H1 (cell line): ENCODE measurements around the gene DCBLD2. TPM values are rescaled to one million over a fixed set of nuclear protein-coding genes. Genes with fewer than 3 reads are reported as not detected.

ENCODE experiments used
- CTCF ChIA-PET: fragments of 300-600 bp; sonication (Branson Sonifier 250); formaldehyde crosslinking; loops from one replicate; lab custom pipeline; 2021; ENCODE audit not compliant: partially characterized antibody; lab: Charles Lee
- POLR2A ChIA-PET: fragments of 300-600 bp; sonication (Branson Sonifier 250); formaldehyde crosslinking; loops from one replicate; lab custom pipeline; 2021; ENCODE audit warnings: inconsistent platforms; ENCODE audit not compliant: partially characterized antibody; lab: Charles Lee
- DNase-seq, 2 experiments: peaks; one replicate each; pipeline versions ENCODE4 v3.0.0 to v3.0.0-alpha.2; 2010 to 2022; ENCODE audit warnings: low spot score in 2 of 2, low read depth in 1 of 2, mixed read lengths in 1 of 2
- FAIRE-seq: peaks from 2 replicates; lab custom pipeline; 2011; peaks lifted over from hg19 to GRCh38; lab: Jason Lieb, UNC
- H2AFZ ChIP-seq: 2 replicates; pipeline ENCODE4 v1.8.1; 2012; ENCODE audit warnings: low read length, inconsistent platforms
- H2AK5ac ChIP-seq: 2 replicates; pipeline ENCODE4 v1.6.1; 2013; ENCODE audit warnings: low read depth, low read length
- H2BK120ac ChIP-seq: replicated peaks from 2 replicates; pipeline ENCODE3; 2013; ENCODE audit warnings: low read depth, low read length, inconsistent platforms
- H2BK12ac ChIP-seq: 2 replicates; pipeline ENCODE4 v1.6.1; 2013; ENCODE audit warnings: low read depth, low read length
- H2BK15ac ChIP-seq: 2 replicates; pipeline ENCODE4 v1.6.1; 2013; ENCODE audit warnings: low read length
- H2BK20ac ChIP-seq: 2 replicates; pipeline ENCODE4 v1.6.1; 2013; ENCODE audit warnings: low read length
- H2BK5ac ChIP-seq: 2 replicates; pipeline ENCODE4 v1.6.1; 2013; ENCODE audit warnings: low read depth, low read length
- H3K14ac ChIP-seq: 2 replicates; pipeline ENCODE4 v1.6.1; 2013; ENCODE audit warnings: inconsistent platforms; ENCODE audit not compliant: insufficient read length
- H3K18ac ChIP-seq: 2 replicates; pipeline ENCODE4 v1.6.1; 2013; ENCODE audit warnings: low read length; ENCODE audit errors: extremely low read depth
- H3K23ac ChIP-seq: 2 replicates; pipeline ENCODE4 v1.6.1; 2013; ENCODE audit warnings: inconsistent platforms; ENCODE audit not compliant: insufficient read length
- H3K23me2 ChIP-seq: 2 replicates; pipeline ENCODE4 v1.6.1; 2013; ENCODE audit warnings: low read depth, low read length
- H3K27ac ChIP-seq: 2 replicates; pipeline ENCODE4 v1.6.1; 2011; ENCODE audit warnings: low read depth, low read length, inconsistent platforms
- H3K27me3 ChIP-seq, 4 experiments: replicated peaks in 1 of 4; 1 replicate in 1 of 4; 2 replicates in 3 of 4; pipeline versions ENCODE4 v1.6.1 to v1.8.1; 2011 to 2013; ENCODE audit warnings: low read length in 3 of 4, mild to moderate bottlenecking in 3 of 4, inconsistent platforms in 2 of 4, mixed read lengths in 2 of 4, moderate library complexity in 1 of 4; ENCODE audit not compliant: control insufficient read depth in 3 of 4, insufficient read depth in 3 of 4; ENCODE audit errors: extremely low read depth in 1 of 4
- H3K36me3 ChIP-seq, 4 experiments: 2 replicates each; pipeline versions ENCODE4 v1.6.1 to v1.8.1; 2011 to 2013; ENCODE audit warnings: mild to moderate bottlenecking in 4 of 4, low read length in 3 of 4, moderate library complexity in 2 of 4, control low read depth in 1 of 4, inconsistent platforms in 1 of 4; ENCODE audit not compliant: insufficient read depth in 4 of 4, control insufficient read depth in 2 of 4
- H3K4ac ChIP-seq: replicated peaks from 2 replicates; pipeline ENCODE3; 2013; ENCODE audit warnings: low read length, low read depth, mixed read lengths, inconsistent platforms; ENCODE audit not compliant: insufficient read length
- H3K4me1 ChIP-seq, 4 experiments: replicated peaks in 1 of 4; 1 replicate in 1 of 4; 2 replicates in 3 of 4; pipeline versions ENCODE4 v1.6.1 to v1.8.1; 2011 to 2013; ENCODE audit warnings: low read length in 3 of 4, inconsistent platforms in 2 of 4, mixed read lengths in 1 of 4; ENCODE audit not compliant: insufficient read depth in 4 of 4, control insufficient read depth in 3 of 4
- H3K4me2 ChIP-seq, 2 experiments: 2 replicates each; pipeline versions ENCODE4 v1.6.1 to v1.8.1; 2011 to 2013; ENCODE audit warnings: low read depth in 2 of 2, low read length in 2 of 2, control low read depth in 1 of 2, inconsistent platforms in 1 of 2, mild to moderate bottlenecking in 1 of 2; ENCODE audit not compliant: insufficient read depth in 1 of 2
- H3K4me3 ChIP-seq, 4 experiments: fragments of 200-600, 300-600 bp in 1 of 4; sonication (generic), shearing (Covaris generic), sonication (Bioruptor Twin) in 1 of 4; 2 replicates each; pipeline versions ENCODE4 v1.5.1 to v1.8.1; 2011 to 2016; ENCODE audit warnings: low read length in 4 of 4, low read depth in 3 of 4, control low read depth in 2 of 4, inconsistent platforms in 2 of 4, mild to moderate bottlenecking in 2 of 4, mixed read lengths in 1 of 4, moderate library complexity in 1 of 4; ENCODE audit not compliant: insufficient read depth in 2 of 4; ENCODE audit errors: extremely low read depth in 1 of 4
- H3K56ac ChIP-seq: replicated peaks from 2 replicates; pipeline ENCODE3; 2013; ENCODE audit warnings: low read depth, mild to moderate bottlenecking, mixed read lengths, low read length, inconsistent platforms; ENCODE audit not compliant: insufficient read length
- H3K79me1 ChIP-seq: 2 replicates; pipeline ENCODE4 v1.6.1; 2013; ENCODE audit warnings: low read depth, low read length, control low read depth
- H3K79me2 ChIP-seq, 2 experiments: 2 replicates each; pipeline versions ENCODE4 v1.6.1 to v1.8.1; 2012 to 2013; ENCODE audit warnings: low read length in 2 of 2, mild to moderate bottlenecking in 2 of 2, inconsistent platforms in 1 of 2; ENCODE audit not compliant: insufficient read depth in 2 of 2, control insufficient read depth in 1 of 2
- H3K9ac ChIP-seq, 4 experiments: replicated peaks in 1 of 4; 1 replicate in 1 of 4; 2 replicates in 3 of 4; pipeline versions ENCODE4 v1.6.1 to v1.8.1; 2011 to 2013; ENCODE audit warnings: low read depth in 3 of 4, low read length in 3 of 4, control low read depth in 2 of 4, mild to moderate bottlenecking in 2 of 4, moderate library complexity in 2 of 4, inconsistent platforms in 1 of 4; ENCODE audit errors: extremely low read depth in 1 of 4
- H3K9me3 ChIP-seq, 2 experiments: 2 replicates each; pipeline versions ENCODE4 v1.6.1 to v1.8.1; 2012 to 2013; ENCODE audit warnings: mild to moderate bottlenecking in 2 of 2, moderate library complexity in 2 of 2, control low read depth in 1 of 2, inconsistent platforms in 1 of 2, low read depth in 1 of 2, low read length in 1 of 2, mixed read lengths in 1 of 2; ENCODE audit not compliant: insufficient read depth in 2 of 2
- H4K20me1 ChIP-seq, 2 experiments: replicated peaks in 1 of 2; 2 replicates each; pipeline versions ENCODE3 to v1.8.1; 2011 to 2013; ENCODE audit warnings: inconsistent platforms in 2 of 2, low read length in 2 of 2, mild to moderate bottlenecking in 1 of 2; ENCODE audit not compliant: insufficient read depth in 2 of 2, control insufficient read depth in 1 of 2
- H4K5ac ChIP-seq: 2 replicates; pipeline ENCODE4 v1.6.1; 2013; ENCODE audit warnings: low read length, low read depth, mixed read lengths, inconsistent platforms; ENCODE audit not compliant: insufficient read length
- H4K8ac ChIP-seq: 2 replicates; pipeline ENCODE4 v1.8.0; 2013; ENCODE audit warnings: mild to moderate bottlenecking, moderate library complexity, low read length, inconsistent platforms; ENCODE audit not compliant: insufficient read depth; ENCODE audit errors: extremely low read depth
- H4K91ac ChIP-seq: replicated peaks from 2 replicates; pipeline ENCODE3; 2013; ENCODE audit warnings: low read length, mixed read lengths, inconsistent platforms; ENCODE audit not compliant: insufficient read length
- POLR2AphosphoS5 ChIP-seq: IDR thresholded peaks from 2 replicates; pipeline ENCODE4 v1.6.1; 2011; ENCODE audit warnings: low read depth, low read length
- SAP30 ChIP-seq: fragments of 300-600 bp; sonication (generic); IDR thresholded peaks from 2 replicates; pipeline ENCODE4 v1.7.1; 2012; ENCODE audit warnings: low read length, moderate library complexity, mild to moderate bottlenecking, inconsistent platforms; ENCODE audit not compliant: insufficient read depth, insufficient replicate concordance
- TAF7 ChIP-seq: optimal IDR thresholded peaks from 2 replicates; pipeline ENCODE3; 2011; ENCODE audit warnings: low read depth, mild to moderate bottlenecking, inconsistent platforms, low read length, moderate library complexity, borderline replicate concordance
- WGBS, 2 experiments: shearing (Covaris generic) in 1 of 2; methylation state at CpG; one replicate each; pipeline versions ENCODE4 v1.1.6 to v1.1.7; 2013 to 2015; ENCODE audit warnings: low lambda C conversion rate in 2 of 2, mixed read lengths in 2 of 2, inconsistent platforms in 1 of 2, low coverage in 1 of 2, missing lambda C conversion rate in 1 of 2; ENCODE audit not compliant: insufficient replicate concordance in 2 of 2, insufficient coverage in 1 of 2, insufficient read length in 1 of 2; ENCODE audit errors: extremely low coverage in 1 of 2, missing lambda C conversion rate in 1 of 2; 5-methylcytosine and 5-hydroxymethylcytosine counted together
- polyA plus RNA-seq, 7 experiments: library from polyadenylated mRNA; depleted of rRNA in 3 of 7; stranded (reverse) in 5 of 7; unstranded in 2 of 7; fragments of >200 nt in 5 of 7; fragments of 200-250 nt in 2 of 7; gene quantifications; 1 replicate in 5 of 7; 2 replicates in 1 of 7; 4 replicates in 1 of 7; pipeline versions ENCODE4 v1.2.1 to v1.2.3, GENCODE V29; 2011 to 2013; ENCODE audit warnings: missing spikeins in 2 of 7, mixed read lengths in 2 of 7
- total RNA-seq: library from RNA; stranded (reverse); fragmentation: NEBNext Ultra II Directional; extraction: Animal tissue kit (Norgen Biotek cat#: 25700); gene quantifications from 2 replicates; pipeline ENCODE4 v1.2.1, GENCODE V29; 2021

The DCBLD2 gene
- total and polyA plus RNA-seq, 2 of the 8 experiments (the other 6 are each of a cell fraction or from before 2014, with no cell fraction given): 19.6 to 63.8 TPM

GRCh38 chr3:98821063-98821462 is 80.4 kb downstream of the DCBLD2 start:
- 93% methylated on average over 3 of the region's 3 CpGs; no CpG with 5 or more reads in 1 of the 2 experiments for WGBS, 2 experiments
- FAIRE-seq: no peak

More at GRCh38 chr3:98821063-98821462, 80.4 kb downstream of the DCBLD2 start:
- 0 out of 2 replicates have a peak, but pooled peaks cover 2% of the 10 kb centered on the region for H3K23me2 ChIP-seq
- H3K56ac ChIP-seq: no peak overlapping the region
- H3K9ac ChIP-seq: no peak overlapping the region
- H2BK12ac ChIP-seq: no peak overlapping the region
- no peaks in the 10 kb centered on the region for H3K79me1 ChIP-seq
- POLR2A ChIA-PET: interaction anchor here (0.7 to 1.2 kb wide), 2 partner anchors 10 to 923 kb away, joined by 3 read pairs; no protein-coding TSS in a partner anchor
- no peak overlapping the region for H2BK15ac ChIP-seq
- no peak overlapping the region for H3K4me3 ChIP-seq
- H3K23ac ChIP-seq: no peak overlapping the region
- H2AFZ ChIP-seq: no peak overlapping the region
- no peak overlapping the region for H2AK5ac ChIP-seq
- no peaks in the 10 kb centered on the region for H3K79me2 ChIP-seq
- no peak overlapping the region for H4K91ac ChIP-seq
- TF ChIP-seq SAP30: no peak
- TF ChIP-seq POLR2AphosphoS5: no peak
- TF ChIP-seq TAF7: no peak
- TF ChIP-seq, all 59 proteins: peak for 0
- Histone ChIP-seq H4K20me1 (peaks cover 0 to 1% of the 10 kb centered on the region in 2 experiments), H4K8ac (no peak overlapping the region), H3K4ac (no peak overlapping the region), H3K4me1 (no peaks in the 10 kb centered on the region; a peak in 1 of 7 replicates), H4K5ac (no peak overlapping the region), H3K36me3 (peaks cover 0 to 14% (median 3%) of the 10 kb centered on the region in 4 experiments; a peak in 3 of 8 replicates), H2BK5ac (no peak overlapping the region), H2BK20ac (no peak overlapping the region), H2BK120ac (no peak overlapping the region), H3K14ac (no peak overlapping the region), H3K9me3 (no peaks in the 10 kb centered on the region), H3K4me2 (no peak overlapping the region), H3K18ac (no peak overlapping the region), H3K27me3 (no peaks in the 10 kb centered on the region), H3K27ac (no peak overlapping the region)
- CTCF ChIA-PET: interaction anchor here (1.0 to 5.3 kb wide), 3 partner anchors 172 to 930 kb away, joined by 3 to 47 read pairs (median 3); no protein-coding TSS in a partner anchor
- no peak for DNase-seq
